ENCODE measurements around the gene MORN3.
A peak's percentile ranks its signal among the peaks of the same experiment; 100 is the strongest.
"Not testable (repeated sequence)": the region's sequence is repeated elsewhere in the genome, so short reads cannot be mapped to it uniquely, and the experiment has no call there.

Gene MORN3

GRCh38 chr12:121702944-121703343 lies 33.5 kb upstream of the MORN3 start:
- no peak for TF ChIP-seq CTCF (conservative IDR thresholded peaks at IDR 0.05; ENCODE audit: low read length)
- no peak overlapping the region for H3K4me3 ChIP-seq (ENCODE audit: low read length)
- no peak for DNase-seq (ENCODE audit: low read depth)

- H3K4me3 ChIP-seq (ENCODE audit: low read length): no peak overlapping the region
- DNase-seq (ENCODE audit: low read depth): peak; percentile 22
- no peak for TF ChIP-seq CTCF (conservative IDR thresholded peaks at IDR 0.05; ENCODE audit: low read length)
Measured at GRCh38 chr12:121701667-121702277, 32.3 kb upstream of the MORN3 start.

GRCh38 chr12:121697861-121698260 lies 28.4 kb upstream of the MORN3 start:
- not testable (repeated sequence) for DNase-seq (ENCODE audit: low read depth); H3K4me3 ChIP-seq (ENCODE audit: low read length)

GRCh38 chr12:121697093-121697698 lies 27.7 kb upstream of the MORN3 start:
- DNase-seq (ENCODE audit: low read depth): peak; percentile 51
- TF ChIP-seq CTCF (conservative IDR thresholded peaks at IDR 0.05; ENCODE audit: low read length): peak; percentile 56
- H3K4me3 ChIP-seq (ENCODE audit: low read length): no peak overlapping the region

GRCh38 chr12:121693155-121693687 lies 23.8 kb upstream of the MORN3 start:
- no peak for TF ChIP-seq CTCF (conservative IDR thresholded peaks at IDR 0.05; ENCODE audit: low read length)
- DNase-seq (ENCODE audit: low read depth): no peak
- no peak overlapping the region for H3K4me3 ChIP-seq (ENCODE audit: low read length)

GRCh38 chr12:121692744-121693143 lies 23.3 kb upstream of the MORN3 start:
- not testable (repeated sequence) for DNase-seq (ENCODE audit: low read depth); H3K4me3 ChIP-seq (ENCODE audit: low read length)

GRCh38 chr12:121689430-121689829 lies 20.0 kb upstream of the MORN3 start:
- no peak for DNase-seq (ENCODE audit: low read depth)
- no peak overlapping the region for H3K4me3 ChIP-seq (ENCODE audit: low read length)
- no peak for TF ChIP-seq CTCF (conservative IDR thresholded peaks at IDR 0.05; ENCODE audit: low read length)

- no peak overlapping the region for H3K4me3 ChIP-seq (ENCODE audit: low read length)
- no peak for TF ChIP-seq CTCF (conservative IDR thresholded peaks at IDR 0.05; ENCODE audit: low read length)
- no peak for DNase-seq (ENCODE audit: low read depth)
Measured at GRCh38 chr12:121688966-121689365, 19.5 kb upstream of the MORN3 start.

GRCh38 chr12:121679661-121680197 lies 10.3 kb upstream of the MORN3 start:
- DNase-seq (ENCODE audit: low read depth); H3K4me3 ChIP-seq (ENCODE audit: low read length): not testable (repeated sequence)
